HG02588 (cell line): ENCODE measurements around the gene ACSL3.
"Not testable (repeated sequence)": the region's sequence is repeated elsewhere in the genome, so short reads cannot be mapped to it uniquely, and the experiment has no call there.

ENCODE experiments used
- ATAC-seq: cut with Tn5 transposase; IDR thresholded peaks from one replicate; pipeline ENCODE4 v1.9.1; 2021; ENCODE audit warnings: mild to moderate bottlenecking, moderate library complexity; ENCODE audit not compliant: unreplicated experiment

The ACSL3 gene

GRCh38 chr2:222907790-222908441, 47.1 kb downstream of the ACSL3 start:
- no peak for ATAC-seq

DNA sequence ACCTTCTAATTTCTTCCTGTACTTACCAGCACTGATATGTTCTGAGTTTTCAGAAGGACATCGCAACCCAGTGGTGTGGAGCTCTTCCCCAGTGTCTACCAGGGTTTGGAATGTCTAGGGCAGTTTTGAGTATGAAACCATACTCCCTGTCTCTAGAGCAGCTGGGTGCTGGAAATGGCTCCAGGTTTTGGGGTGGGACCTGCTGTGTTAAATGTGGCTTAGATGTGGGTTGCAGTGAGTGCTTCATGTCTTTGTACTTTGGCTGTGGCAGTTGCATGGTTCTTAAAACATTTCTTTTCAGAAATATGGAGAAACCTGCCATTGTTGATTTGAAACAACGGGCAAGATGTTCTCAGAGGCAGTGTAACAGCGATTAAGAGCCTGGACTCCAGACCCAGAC, 48.5 kb downstream of the ACSL3 start:
- no peak for ATAC-seq

DNA sequence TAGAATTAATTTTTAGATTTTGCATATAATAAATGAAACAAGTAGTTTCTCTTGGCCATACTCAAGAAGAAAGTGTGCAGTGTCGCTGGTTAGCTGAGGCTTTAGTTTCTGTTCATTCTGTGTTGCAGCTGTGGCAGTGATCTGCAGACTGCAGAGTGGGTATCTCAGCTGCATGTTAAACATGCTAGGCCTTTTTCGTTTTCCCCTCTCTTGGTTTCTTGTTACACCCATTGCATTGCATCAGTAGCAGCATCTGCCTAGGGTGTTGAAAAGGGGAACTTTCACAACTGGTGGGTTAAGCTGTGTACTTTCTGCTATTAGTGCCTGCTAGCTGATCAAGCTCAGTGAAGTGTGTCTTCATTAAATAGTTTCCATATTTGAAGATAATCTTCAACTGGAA, 51.3 kb downstream of the ACSL3 start:
- peak; percentile 99 for ATAC-seq

DNA sequence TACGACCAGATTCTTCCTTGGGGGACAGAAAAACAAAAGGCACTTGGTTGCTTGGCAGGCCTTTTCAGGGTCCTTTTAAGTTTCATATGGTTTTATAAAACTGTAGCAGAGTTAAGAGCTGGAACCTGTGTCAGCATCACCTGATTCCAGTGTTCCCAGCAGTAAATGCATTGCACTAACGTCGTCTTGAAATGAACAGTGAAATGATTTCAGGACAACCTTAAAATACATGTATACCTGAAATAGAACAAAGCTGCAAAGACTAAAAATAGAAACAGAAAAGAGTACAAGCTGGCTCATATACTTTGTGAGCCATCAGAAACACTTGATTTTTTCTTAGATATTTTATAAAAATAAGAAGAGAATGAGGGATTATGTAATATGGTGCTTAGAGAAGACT, 51.9 kb downstream of the ACSL3 start:
- no peak for ATAC-seq

GRCh38 chr2:222915092-222915957, 54.5 kb downstream of the ACSL3 start:
- ATAC-seq, result no peak

DNA sequence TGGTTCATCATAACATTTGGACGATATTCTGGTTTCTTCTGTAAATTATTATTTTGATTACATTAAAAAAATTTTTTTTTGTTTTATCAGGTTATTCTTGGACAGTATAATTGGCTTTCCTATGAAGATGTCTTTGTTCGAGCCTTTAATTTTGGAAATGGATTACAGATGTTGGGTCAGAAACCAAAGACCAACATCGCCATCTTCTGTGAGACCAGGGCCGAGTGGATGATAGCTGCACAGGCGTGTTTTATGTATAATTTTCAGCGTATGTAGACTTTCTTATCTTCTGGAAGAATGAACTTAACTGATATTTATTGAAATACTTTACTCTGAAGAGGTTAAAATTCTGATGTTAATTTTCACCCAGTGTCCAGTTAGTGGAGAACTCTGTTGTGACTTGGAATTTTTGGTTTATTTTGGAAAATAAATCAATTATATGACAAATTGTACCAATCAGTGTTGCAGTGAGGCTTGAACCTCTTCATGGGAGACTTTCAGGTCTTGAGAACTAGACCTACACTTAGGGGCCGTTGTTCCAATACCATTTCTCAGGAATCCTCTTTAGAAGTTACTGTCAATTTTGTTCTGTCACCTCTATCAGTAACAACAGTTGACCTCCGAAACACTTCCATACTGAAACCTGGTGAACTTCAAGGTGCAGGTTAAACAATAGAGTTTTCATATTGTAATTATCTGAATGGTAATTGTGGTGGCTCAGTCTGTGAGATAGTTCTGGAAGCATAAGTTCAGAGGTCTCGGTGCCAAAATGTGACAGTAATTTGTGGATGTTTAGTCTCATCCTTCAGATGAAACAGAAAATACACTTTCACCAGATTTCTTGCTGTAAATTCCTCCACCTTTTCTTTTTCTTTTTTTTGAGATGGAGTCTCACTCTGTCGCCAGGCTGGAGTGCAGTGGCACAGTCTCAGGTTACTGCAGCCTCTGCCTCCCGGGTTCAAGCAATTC, 55.7 kb downstream of the ACSL3 start:
- no peak for ATAC-seq

GRCh38 chr2:222917212-222917611, 56.4 kb downstream of the ACSL3 start:
- ATAC-seq, result not testable (repeated sequence)

- ATAC-seq, result no peak
Observed at GRCh38 chr2:222919841-222920526, 59.1 kb downstream of the ACSL3 start.

- ATAC-seq, result no peak
Observed at GRCh38 chr2:222920657-222921186, 59.9 kb downstream of the ACSL3 start.

- ATAC-seq, result no peak
Observed at GRCh38 chr2:222922019-222922800, 61.4 kb downstream of the ACSL3 start.

DNA sequence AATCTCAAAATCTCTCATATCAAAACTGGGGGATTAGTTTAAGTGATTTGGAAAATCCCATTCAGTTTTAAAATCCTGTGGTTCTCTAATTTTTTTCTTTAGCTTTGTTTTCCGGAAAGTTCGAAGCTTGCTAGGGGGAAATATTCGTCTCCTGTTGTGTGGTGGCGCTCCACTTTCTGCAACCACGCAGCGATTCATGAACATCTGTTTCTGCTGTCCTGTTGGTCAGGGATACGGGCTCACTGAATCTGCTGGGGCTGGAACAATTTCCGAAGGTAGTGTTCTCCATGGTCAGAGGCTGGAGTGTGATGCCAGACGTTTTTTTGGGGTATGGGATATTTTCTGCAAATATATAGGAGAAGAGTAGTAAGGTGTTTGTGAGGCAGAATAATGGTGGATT, 66.1 kb downstream of the ACSL3 start:
- no peak for ATAC-seq

GRCh38 chr2:222927600-222927999, 66.8 kb downstream of the ACSL3 start:
- no peak for ATAC-seq

- no peak for ATAC-seq
Observed at GRCh38 chr2:222928335-222928734, 67.5 kb downstream of the ACSL3 start.

GRCh38 chr2:222930862-222931261, 70.0 kb downstream of the ACSL3 start:
- no peak for ATAC-seq

GRCh38 chr2:222931659-222932058, 70.8 kb downstream of the ACSL3 start:
- ATAC-seq, result no peak

DNA sequence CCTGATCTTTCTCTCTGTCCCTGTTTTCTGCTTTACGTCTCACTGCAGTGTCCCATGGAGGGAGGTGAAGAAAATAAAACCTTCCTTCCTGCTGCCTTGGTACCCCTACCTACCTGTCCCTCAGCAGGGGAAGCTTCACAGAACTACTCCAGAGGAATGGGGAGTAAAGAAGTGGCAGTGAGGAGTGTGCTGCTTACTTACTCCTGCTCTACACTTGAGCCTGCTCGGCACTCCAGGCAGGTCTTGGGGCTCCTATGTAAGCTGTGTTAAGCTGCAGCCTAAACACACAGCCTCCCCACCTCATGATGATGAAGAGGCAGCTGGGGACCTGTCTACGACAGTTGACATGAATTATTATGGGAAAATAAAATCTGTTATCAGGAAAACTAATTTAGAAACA, 72.6 kb downstream of the ACSL3 start:
- no peak for ATAC-seq

GRCh38 chr2:222935688-222936298, 75.0 kb downstream of the ACSL3 start:
- no peak for ATAC-seq

- no peak for ATAC-seq
Observed at GRCh38 chr2:222936705-222937104, 75.9 kb downstream of the ACSL3 start.

DNA sequence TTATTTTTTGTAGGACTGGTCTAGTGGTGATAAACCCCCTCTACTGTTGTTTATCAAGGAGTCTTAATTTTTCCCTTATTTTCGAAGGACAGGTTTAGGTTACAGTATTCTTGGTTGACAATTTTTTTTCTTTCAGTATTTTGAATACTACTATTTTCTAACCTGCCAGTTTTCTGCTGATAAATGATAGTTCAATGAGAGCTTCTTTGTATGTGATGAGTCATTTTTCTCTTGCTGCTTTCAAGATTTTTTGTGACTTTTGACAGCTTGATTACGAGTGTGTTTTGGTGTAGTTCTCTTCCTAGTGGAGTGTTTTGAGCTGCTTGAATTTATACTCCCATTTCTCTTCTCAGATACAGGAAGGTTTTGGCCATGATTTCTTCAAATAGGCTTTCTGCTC, 77.5 kb downstream of the ACSL3 start:
- no peak for ATAC-seq
